Smooth muscle cell (in vitro differentiated cells): ENCODE data around the gene ALDH1L1. TPM values are rescaled to one million over a fixed set of nuclear protein-coding genes. Genes with fewer than 3 reads are reported as not detected.

Experiments
- DNase-seq: peaks from one replicate; lab custom pipeline; 2025; ENCODE audit not compliant: unreplicated experiment; lab: John Stamatoyannopoulos, UW
- H2AFZ ChIP-seq: fragments of 200-600 bp; sonication (generic); 2 replicates; pipeline ENCODE4 v1.6.0; 2016; ENCODE audit warnings: antibody characterized with exemption, low read depth, mild to moderate bottlenecking
- H3F3A ChIP-seq: fragments of 200-600 bp; sonication (generic); 2 replicates; pipeline ENCODE4 v1.6.0; 2017; ENCODE audit warnings: antibody characterized with exemption, low read depth
- H3K27ac ChIP-seq: fragments of 200-600 bp; sonication (generic); 2 replicates; pipeline ENCODE4 v1.5.1; 2016; ENCODE audit warnings: low read depth, mild to moderate bottlenecking
- H3K27me3 ChIP-seq: fragments of 200-600 bp; sonication (generic); 2 replicates; pipeline ENCODE4 v1.6.1; 2016; ENCODE audit warnings: low read depth, mild to moderate bottlenecking
- H3K36me3 ChIP-seq: fragments of 200-600 bp; sonication (generic); 2 replicates; pipeline ENCODE4 v1.5.1; 2016; ENCODE audit warnings: low read depth
- H3K4me1 ChIP-seq: fragments of 200-600 bp; sonication (generic); 2 replicates; pipeline ENCODE4 v1.5.1; 2016; ENCODE audit warnings: low read depth
- H3K4me2 ChIP-seq: fragments of 200-600 bp; sonication (generic); 2 replicates; pipeline ENCODE4 v1.6.0; 2016; ENCODE audit warnings: mild to moderate bottlenecking
- H3K4me3 ChIP-seq: fragments of 200-600 bp; sonication (generic); 2 replicates; pipeline ENCODE4 v1.5.1; 2016; ENCODE audit warnings: mild to moderate bottlenecking
- H3K79me2 ChIP-seq: fragments of 200-600 bp; sonication (generic); 2 replicates; pipeline ENCODE4 v1.6.0; 2016; ENCODE audit warnings: low read depth, mild to moderate bottlenecking
- H3K9ac ChIP-seq: fragments of 200-600 bp; sonication (generic); 2 replicates; pipeline ENCODE4 v1.6.0; 2016; ENCODE audit warnings: low read depth
- H3K9me3 ChIP-seq: fragments of 200-600 bp; sonication (generic); replicated peaks from 2 replicates; pipeline ENCODE4 v1.5.1; 2016; ENCODE audit warnings: low read depth
- H4K20me1 ChIP-seq: fragments of 200-600 bp; sonication (generic); 2 replicates; pipeline ENCODE4 v1.6.0; 2016; ENCODE audit warnings: low read depth
- WGBS: methylation state at CpG from one replicate; pipeline ENCODE4 v1.1.7; 2016; ENCODE audit warnings: low lambda C conversion rate; 5-methylcytosine and 5-hydroxymethylcytosine counted together
- polyA plus RNA-seq: library from polyadenylated mRNA; unstranded; fragments of >200 nt; fragmentation: Nextera tagmentation; extraction: Ambion mirVana; gene quantifications from 2 replicates; pipeline ENCODE4 v1.2.1, GENCODE V29; 2016
- total RNA-seq: library from RNA; depleted of rRNA; stranded (reverse); fragments of >200 nt; gene quantifications from 2 replicates; pipeline ENCODE4 v1.2.3, GENCODE V29; 2014
- TF ChIP-seq, protein P1 (sequence below): fragments of 200-600 bp; sonication (generic); IDR thresholded peaks from 2 replicates; pipeline ENCODE4 v1.5.1; 2017; ENCODE audit warnings: borderline replicate concordance, mild to moderate bottlenecking, antibody characterized with exemption; ENCODE audit not compliant: insufficient read depth, poor library complexity, severe bottlenecking

ALDH1L1 gene
- total and polyA plus RNA-seq, 2 experiments from 2014 or later, result 0.48 TPM; not detected in 1

DNA sequence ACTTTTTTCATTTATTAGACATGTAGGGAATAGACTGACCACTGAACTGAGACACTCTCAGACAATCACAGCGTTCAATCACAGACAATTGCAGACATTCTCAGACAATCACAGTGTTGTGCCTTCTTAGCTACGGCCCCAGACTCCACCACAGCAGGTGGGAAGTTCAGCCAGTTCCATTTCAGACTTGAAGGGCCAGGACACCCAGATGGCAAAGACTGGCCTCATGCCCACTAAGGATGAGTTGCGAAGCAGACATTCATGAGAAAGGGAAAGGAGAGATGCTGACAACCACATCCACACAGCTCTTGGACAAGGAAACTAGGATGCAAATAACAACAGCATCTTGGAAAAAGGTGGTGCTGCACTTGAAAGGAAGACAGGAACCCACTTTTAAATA, 21.9 kb upstream of the ALDH1L1 start:
- Histone ChIP-seq H3K79me2 (no peaks in the 10 kb centered on the region), H3K4me3 (no peak overlapping the region), H3K4me1 (no peaks in the 10 kb centered on the region), H3F3A (no peaks in the 10 kb centered on the region), H4K20me1 (no peaks in the 10 kb centered on the region), H2AFZ (no peak overlapping the region), H3K9ac (no peak overlapping the region), H3K4me2 (no peak overlapping the region), H3K27ac (no peak overlapping the region), H3K27me3 (no peaks in the 10 kb centered on the region), H3K36me3 (no peaks in the 10 kb centered on the region), H3K9me3 (no peaks in the 10 kb centered on the region)
- DNase-seq, result no peak
- TF ChIP-seq, protein P1, sequence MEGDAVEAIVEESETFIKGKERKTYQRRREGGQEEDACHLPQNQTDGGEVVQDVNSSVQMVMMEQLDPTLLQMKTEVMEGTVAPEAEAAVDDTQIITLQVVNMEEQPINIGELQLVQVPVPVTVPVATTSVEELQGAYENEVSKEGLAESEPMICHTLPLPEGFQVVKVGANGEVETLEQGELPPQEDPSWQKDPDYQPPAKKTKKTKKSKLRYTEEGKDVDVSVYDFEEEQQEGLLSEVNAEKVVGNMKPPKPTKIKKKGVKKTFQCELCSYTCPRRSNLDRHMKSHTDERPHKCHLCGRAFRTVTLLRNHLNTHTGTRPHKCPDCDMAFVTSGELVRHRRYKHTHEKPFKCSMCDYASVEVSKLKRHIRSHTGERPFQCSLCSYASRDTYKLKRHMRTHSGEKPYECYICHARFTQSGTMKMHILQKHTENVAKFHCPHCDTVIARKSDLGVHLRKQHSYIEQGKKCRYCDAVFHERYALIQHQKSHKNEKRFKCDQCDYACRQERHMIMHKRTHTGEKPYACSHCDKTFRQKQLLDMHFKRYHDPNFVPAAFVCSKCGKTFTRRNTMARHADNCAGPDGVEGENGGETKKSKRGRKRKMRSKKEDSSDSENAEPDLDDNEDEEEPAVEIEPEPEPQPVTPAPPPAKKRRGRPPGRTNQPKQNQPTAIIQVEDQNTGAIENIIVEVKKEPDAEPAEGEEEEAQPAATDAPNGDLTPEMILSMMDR, result no peak
- WGBS, result 57% methylated on average over 3 of the region's 3 CpGs

DNA sequence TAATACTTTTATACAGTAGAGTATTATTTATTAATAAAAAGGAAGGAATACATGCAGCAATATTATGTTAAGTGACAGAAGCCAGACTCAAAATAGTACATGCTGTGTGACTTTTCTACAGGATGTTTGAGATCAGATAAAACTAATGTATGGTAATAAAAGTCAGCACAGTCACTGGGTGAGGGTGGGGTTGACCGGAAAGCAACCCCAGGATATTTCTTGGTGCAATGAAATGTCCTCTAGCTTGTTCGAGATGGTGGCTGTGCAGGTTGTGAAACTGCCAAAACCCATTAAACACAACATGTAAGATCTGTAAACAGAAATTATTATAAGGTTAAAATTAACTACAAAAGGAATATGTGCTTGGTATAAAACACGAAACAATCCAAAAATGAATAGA, 20.8 kb upstream of the ALDH1L1 start:
- Histone ChIP-seq H3K4me3 (no peak overlapping the region), H3K27me3 (no peaks in the 10 kb centered on the region), H3K36me3 (no peaks in the 10 kb centered on the region), H3K9me3 (no peaks in the 10 kb centered on the region), H3F3A (no peaks in the 10 kb centered on the region), H3K9ac (no peak overlapping the region), H3K27ac (no peak overlapping the region), H4K20me1 (no peaks in the 10 kb centered on the region), H3K79me2 (no peaks in the 10 kb centered on the region), H2AFZ (no peak overlapping the region), H3K4me1 (no peaks in the 10 kb centered on the region), H3K4me2 (no peak overlapping the region)
- 84% methylated on average over 3 of the region's 3 CpGs for WGBS
- TF ChIP-seq, protein P1, result no peak
- DNase-seq, result no peak

DNA sequence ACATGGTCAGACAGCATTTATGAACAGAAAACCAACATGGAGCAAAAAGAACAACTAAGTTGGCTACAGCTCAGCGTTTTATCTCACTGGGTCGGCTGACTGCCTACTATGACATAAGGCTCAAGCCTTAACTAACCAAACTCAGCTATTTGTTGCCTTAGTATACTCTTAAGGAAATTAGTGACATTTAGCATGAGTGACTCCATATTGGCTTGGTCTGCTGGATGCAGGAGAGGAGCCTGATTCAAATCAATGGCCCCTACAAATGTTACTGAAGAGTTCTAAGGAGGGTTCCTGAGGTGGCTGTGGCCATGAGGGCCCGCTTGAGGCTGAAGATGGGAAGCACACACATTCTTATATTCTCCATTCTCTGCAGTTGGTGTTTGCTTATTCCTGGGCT, 20.1 kb upstream of the ALDH1L1 start:
- H3K27ac ChIP-seq, result no peak overlapping the region
- no peaks in the 10 kb centered on the region for H3K9me3 ChIP-seq
- DNase-seq, result no peak
- no peaks in the 10 kb centered on the region for H3F3A ChIP-seq
- no peak overlapping the region for H3K4me3 ChIP-seq
- H3K4me2 ChIP-seq, result no peak overlapping the region
- H3K27me3 ChIP-seq, result no peaks in the 10 kb centered on the region
- H3K9ac ChIP-seq, result no peak overlapping the region
- WGBS, result 56% methylated on average over 3 of the region's 3 CpGs
- no peaks in the 10 kb centered on the region for H3K4me1 ChIP-seq
- H2AFZ ChIP-seq, result no peak overlapping the region
- H4K20me1 ChIP-seq, result no peaks in the 10 kb centered on the region
- TF ChIP-seq, protein P1, result no peak
- no peaks in the 10 kb centered on the region for H3K79me2 ChIP-seq
- no peaks in the 10 kb centered on the region for H3K36me3 ChIP-seq

DNA sequence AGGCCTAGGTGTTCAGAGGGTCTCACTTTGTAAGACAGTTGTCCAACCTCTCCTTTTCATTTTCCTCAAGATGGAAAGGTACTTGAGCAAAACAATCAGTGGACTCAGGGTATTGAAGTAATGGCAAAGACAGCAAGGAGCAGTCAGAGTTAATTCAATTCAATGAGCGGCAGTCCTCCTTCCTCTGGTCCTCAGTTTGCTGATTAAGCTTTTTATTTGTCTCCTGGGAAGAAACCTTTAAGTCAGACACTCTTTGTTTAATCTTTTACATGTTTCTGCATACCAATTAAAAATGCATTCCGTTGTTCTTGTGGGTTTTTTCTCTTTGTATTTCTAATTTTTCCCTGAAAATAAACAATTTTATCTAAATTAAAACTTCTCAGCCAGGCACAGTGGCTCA, 18.9 kb upstream of the ALDH1L1 start:
- Histone ChIP-seq H3K9ac (no peak overlapping the region), H2AFZ (no peak overlapping the region), H3F3A (no peaks in the 10 kb centered on the region), H3K27me3 (no peaks in the 10 kb centered on the region), H3K4me3 (no peak overlapping the region), H3K79me2 (no peaks in the 10 kb centered on the region), H3K27ac (no peak overlapping the region), H3K4me1 (no peaks in the 10 kb centered on the region), H3K36me3 (no peaks in the 10 kb centered on the region), H3K9me3 (peaks cover 8% of the 10 kb centered on the region), H4K20me1 (no peaks in the 10 kb centered on the region), H3K4me2 (no peak overlapping the region)
- TF ChIP-seq, protein P1, result no peak
- no peak for DNase-seq
- 79% methylated on average over 2 of the region's 2 CpGs for WGBS
